ENCODE data around the gene SMCHD1. TPM values are rescaled to one million over a fixed set of nuclear protein-coding genes. Genes with fewer than 3 reads are reported as not detected.
"Not testable (repeated sequence)": the region's sequence is repeated elsewhere in the genome, so short reads cannot be mapped to it uniquely, and the experiment has no call there.

SMCHD1 gene
- total RNA-seq, 4 donors from 2014 or later = 58.4 to 270 (median 98.6) TPM

- H3K36me3 ChIP-seq = no peaks in the 10 kb centered on the region
- TF ChIP-seq POLR2A (IDR thresholded peaks at IDR 0.05) (no peak), CTCF (IDR thresholded peaks at IDR 0.05) (no peak)
- no peaks in the 10 kb centered on the region for H3K9me3 ChIP-seq
- intact Hi-C loops (cut with DNase I; ENCODE audit: low total_unique reads) = no loop called here
- no peaks in the 10 kb centered on the region for H3K4me1 ChIP-seq
- no peak overlapping the region for H3K27ac ChIP-seq
- H3K4me3 ChIP-seq = no peak overlapping the region
- H3K27me3 ChIP-seq = no peaks in the 10 kb centered on the region
- no peak for DNase-seq
Measured at GRCh38 chr18:2794159-2794558, 138.6 kb downstream of the SMCHD1 start.

GRCh38 chr18:2797951-2798350 lies 142.4 kb downstream of the SMCHD1 start:
- Histone ChIP-seq H3K4me1 (no peaks in the 10 kb centered on the region), H3K9me3 (no peaks in the 10 kb centered on the region), H3K4me3 (no peak overlapping the region), H3K27me3 (no peaks in the 10 kb centered on the region), H3K27ac (no peak overlapping the region), H3K36me3 (no peaks in the 10 kb centered on the region)
- intact Hi-C loops (cut with DNase I; ENCODE audit: low total_unique reads) = no loop called here
- no peak for DNase-seq
- TF ChIP-seq CTCF (IDR thresholded peaks at IDR 0.05) (no peak), POLR2A (IDR thresholded peaks at IDR 0.05) (no peak)

DNA sequence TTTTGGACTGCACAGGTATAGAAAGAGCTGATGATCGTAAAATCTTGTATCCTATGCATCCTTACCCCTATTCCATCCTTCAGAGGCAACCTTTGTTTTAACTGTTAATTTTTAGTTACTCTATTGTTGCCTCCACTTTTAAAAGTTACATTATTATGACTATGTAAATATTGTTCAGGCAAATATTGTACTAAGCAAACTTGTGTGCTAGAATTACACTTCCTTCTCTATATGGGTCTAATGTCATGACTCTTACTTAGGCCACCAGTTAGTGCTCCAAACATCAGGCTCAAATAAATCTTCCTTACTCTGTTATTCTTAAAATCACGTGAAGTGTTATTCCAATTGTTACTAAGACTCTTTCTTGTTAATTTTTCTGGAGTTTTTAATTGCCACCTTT lies 143.8 kb downstream of the SMCHD1 start:
- no peaks in the 10 kb centered on the region for H3K4me1 ChIP-seq
- intact Hi-C loops (cut with DNase I; ENCODE audit: low total_unique reads) = no loop called here
- no peak overlapping the region for H3K4me3 ChIP-seq
- no peaks in the 10 kb centered on the region for H3K36me3 ChIP-seq
- no peaks in the 10 kb centered on the region for H3K27me3 ChIP-seq
- no peaks in the 10 kb centered on the region for H3K9me3 ChIP-seq
- H3K27ac ChIP-seq = no peak overlapping the region
- TF ChIP-seq POLR2A (IDR thresholded peaks at IDR 0.05) = no peak
- TF ChIP-seq CTCF (IDR thresholded peaks at IDR 0.05) = no peak
- no peak for DNase-seq

GRCh38 chr18:2805970-2806943 lies 150.7 kb downstream of the SMCHD1 start:
- H3K27ac ChIP-seq = no peak overlapping the region
- H3K4me1 ChIP-seq = no peaks in the 10 kb centered on the region
- no peaks in the 10 kb centered on the region for H3K9me3 ChIP-seq
- TF ChIP-seq CTCF (IDR thresholded peaks at IDR 0.05) (no peak), POLR2A (IDR thresholded peaks at IDR 0.05) (no peak)
- H3K27me3 ChIP-seq = no peaks in the 10 kb centered on the region
- intact Hi-C loops (cut with DNase I; ENCODE audit: low total_unique reads) = no loop called here
- DNase-seq = no peak
- no peak overlapping the region for H3K4me3 ChIP-seq
- no peaks in the 10 kb centered on the region for H3K36me3 ChIP-seq

DNA sequence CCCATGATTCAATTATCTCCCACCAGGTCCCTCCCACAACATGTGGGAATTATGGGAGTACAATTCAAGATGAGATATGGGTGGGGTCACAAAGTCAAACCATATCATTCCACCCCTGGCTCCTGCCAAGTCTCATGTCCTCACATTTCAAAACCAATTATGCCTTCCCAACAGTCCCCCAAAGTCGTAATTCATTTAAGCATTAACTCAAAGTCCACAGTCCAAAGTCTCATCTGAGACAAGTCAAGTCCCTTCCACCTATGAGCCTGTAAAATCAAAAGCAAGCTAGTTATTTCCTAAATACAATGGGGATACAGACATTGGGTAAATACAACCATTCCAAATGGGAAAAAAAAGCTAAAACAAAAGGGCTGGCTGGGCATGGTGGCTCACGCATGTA lies 153.1 kb downstream of the SMCHD1 start:
- H3K4me3 ChIP-seq; DNase-seq; H3K36me3 ChIP-seq; H3K27me3 ChIP-seq; intact Hi-C loops (cut with DNase I; ENCODE audit: low total_unique reads); H3K27ac ChIP-seq; H3K4me1 ChIP-seq; H3K9me3 ChIP-seq: not testable (repeated sequence)

GRCh38 chr18:2809666-2810183 lies 154.2 kb downstream of the SMCHD1 start:
- DNase-seq; intact Hi-C loops (cut with DNase I; ENCODE audit: low total_unique reads); H3K27me3 ChIP-seq; H3K36me3 ChIP-seq; H3K4me3 ChIP-seq; H3K27ac ChIP-seq; H3K4me1 ChIP-seq; H3K9me3 ChIP-seq: not testable (repeated sequence)

Measured in uterus (tissue), 4 donors.